CD4-positive, alpha-beta T cell treated with Interleukin-2 at 100 ng/mL for 4 hours (primary cell): ENCODE results near the gene DOK4.
A peak's percentile ranks its signal among the peaks of the same experiment; 100 is the strongest.

Experiments
- DNase-seq: peaks from one replicate; pipeline ENCODE4 v3.0.0-alpha.2; 2020; ENCODE audit warnings: low spot score

Gene DOK4

GRCh38 chr16:57476546-57477410 is 9.5 kb downstream of the DOK4 start:
- DNase-seq = no peak

GRCh38 chr16:57475711-57476339 is 10.5 kb downstream of the DOK4 start:
- DNase-seq = peak; percentile 72

- DNase-seq = no peak
These were observed 11.3 kb downstream of the DOK4 start for GRCh38 chr16:57474671-57475661.

GRCh38 chr16:57473906-57474305 is 12.4 kb downstream of the DOK4 start:
- no peak for DNase-seq

- no peak for DNase-seq
These were observed 13.0 kb downstream of the DOK4 start for GRCh38 chr16:57473176-57473840.

- no peak for DNase-seq
These were observed 13.6 kb downstream of the DOK4 start for GRCh38 chr16:57472665-57473060.

- no peak for DNase-seq
These were observed 14.2 kb downstream of the DOK4 start for GRCh38 chr16:57471852-57472664.

GRCh38 chr16:57471209-57471608 is 15.1 kb downstream of the DOK4 start:
- no peak for DNase-seq

GRCh38 chr16:57470711-57471110 is 15.6 kb downstream of the DOK4 start:
- DNase-seq = no peak

- DNase-seq = no peak
These were observed 16.3 kb downstream of the DOK4 start for GRCh38 chr16:57469917-57470470.

GRCh38 chr16:57469046-57469445 is 17.2 kb downstream of the DOK4 start:
- no peak for DNase-seq

GRCh38 chr16:57468346-57468745 is 17.9 kb downstream of the DOK4 start:
- no peak for DNase-seq

- DNase-seq = no peak
These were observed 21.8 kb downstream of the DOK4 start for GRCh38 chr16:57464523-57464922.

- no peak for DNase-seq
These were observed 23.3 kb downstream of the DOK4 start for GRCh38 chr16:57462978-57463362.

GRCh38 chr16:57462209-57462977 is 23.9 kb downstream of the DOK4 start, which contains the start of gene POLR2C:
Gene POLR2C, plus strand, starts transcription at chr16:57462679. Its CDS starts 46 bp downstream, at chr16:57462725.
- peak; percentile 94 for DNase-seq

GRCh38 chr16:57452021-57452420 is 34.3 kb downstream of the DOK4 start:
- DNase-seq = no peak

- peak; percentile 93 for DNase-seq
These were observed 38.9 kb downstream of the DOK4 start, which contains the start of the genes CIAPIN1 and COQ9 for GRCh38 chr16:57447186-57447962. Gene CIAPIN1, minus strand, starts transcription at chr16:57447385. Its CDS starts 6,457 bp downstream, at chr16:57440928. Gene COQ9, plus strand, starts transcription at chr16:57447479. Its CDS starts 27 bp downstream, at chr16:57447506.

- no peak for DNase-seq
These were observed 39.6 kb downstream of the DOK4 start for GRCh38 chr16:57446531-57447185.
